Fibroblast of skin of left quadriceps (primary cell): Measurements from ENCODE around the gene HIC1.

Source experiments
- DNase-seq, 2 experiments: peaks; one replicate each; pipeline ENCODE4 v3.0.0-alpha.2; 2013; ENCODE audit warnings: low read depth in 2 of 2

The HIC1 gene

DNA sequence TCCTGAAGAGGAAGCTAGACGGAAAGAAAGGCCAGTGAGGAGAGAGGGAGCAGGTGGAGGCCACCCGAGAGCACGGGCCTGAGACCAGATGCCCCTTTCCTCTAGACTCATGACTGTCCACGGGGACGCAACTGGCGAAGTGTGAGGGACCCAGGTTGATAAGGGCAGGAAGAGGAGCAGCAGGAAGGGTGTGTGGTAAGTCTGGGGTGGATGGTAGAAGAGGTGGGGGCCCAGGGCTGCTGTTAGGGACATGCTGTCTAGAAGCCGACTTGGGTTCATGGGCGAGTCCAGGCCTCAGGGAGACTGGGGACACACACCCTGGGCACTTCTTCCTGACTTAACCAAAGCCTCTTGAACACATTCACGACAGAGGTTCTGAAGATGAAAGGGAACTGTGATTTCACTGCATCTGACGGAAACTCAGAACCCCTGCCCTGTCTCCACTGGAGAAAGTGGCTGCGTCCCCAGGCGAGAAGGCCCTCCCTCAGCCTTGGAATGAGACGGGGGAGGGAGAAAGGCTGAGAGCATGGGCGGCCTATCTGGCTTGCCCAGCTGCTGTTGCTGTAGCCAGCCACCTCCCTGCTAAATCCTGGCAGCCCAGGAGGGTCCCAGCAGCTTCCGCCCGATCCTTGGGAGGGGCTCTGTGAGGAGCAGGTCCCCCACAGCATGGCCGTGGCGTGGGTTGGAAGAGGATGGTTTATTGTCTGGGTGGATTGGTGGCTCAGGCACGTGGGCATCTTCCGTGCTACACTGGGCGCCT is 6.0 kb downstream of the HIC1 start:
- DNase-seq, result no peak

DNA sequence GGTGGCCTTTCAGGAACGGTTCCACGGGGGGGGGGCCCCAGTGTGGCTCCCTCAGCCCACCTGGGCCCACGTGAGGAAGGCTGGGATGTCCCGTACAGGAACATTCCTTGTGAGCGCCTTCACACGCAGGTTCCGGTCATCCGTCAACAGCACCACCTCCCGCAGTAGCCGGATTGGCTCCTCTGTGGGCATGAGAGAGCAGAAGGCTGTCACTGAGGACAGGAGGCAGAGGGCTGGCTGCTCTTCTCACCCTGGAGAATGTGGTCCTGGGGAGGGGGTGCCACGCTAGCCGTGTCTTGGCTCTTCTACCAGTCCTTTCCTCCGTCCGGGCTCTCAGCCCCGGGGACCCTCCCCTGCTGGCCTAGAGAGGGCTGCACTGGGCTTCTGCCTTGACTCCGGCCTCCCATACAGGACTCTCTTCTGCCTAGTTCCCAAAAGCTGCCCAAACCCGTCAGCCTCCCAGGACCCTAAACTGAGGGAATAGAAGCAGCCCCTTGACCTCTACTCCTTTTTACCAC is 6.6 kb downstream of the HIC1 start:
- DNase-seq, result no peak

DNA sequence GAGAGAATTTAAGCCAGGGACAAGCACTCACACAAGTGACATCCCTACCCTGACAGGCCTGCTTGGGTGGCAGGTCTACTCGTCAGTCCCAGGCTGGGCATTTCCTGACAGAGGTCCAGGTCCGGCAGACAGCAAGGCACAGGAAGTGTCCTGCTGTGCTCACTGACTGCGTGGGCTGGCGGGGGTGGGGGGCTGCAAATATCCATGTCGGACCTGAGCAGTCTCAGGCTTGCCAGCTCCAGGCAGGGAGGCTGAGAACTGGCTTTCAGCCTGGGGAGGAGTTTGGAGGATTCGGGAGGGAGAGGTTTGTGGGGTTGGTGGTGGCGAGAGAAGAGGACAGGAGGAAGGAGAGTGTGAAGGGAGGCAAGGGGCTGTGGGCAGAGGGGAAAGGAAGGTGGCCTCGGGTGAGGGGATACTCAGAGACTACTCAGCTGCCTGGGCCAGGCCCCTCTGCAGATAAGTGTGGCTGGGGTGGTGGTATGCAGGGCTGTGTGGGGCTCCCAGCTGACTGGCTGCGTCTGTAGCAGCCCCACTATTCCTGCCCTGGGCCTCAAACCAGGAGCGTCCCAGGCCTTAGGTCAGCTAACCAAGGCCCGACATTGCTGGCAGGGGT is 7.8 kb downstream of the HIC1 start:
- DNase-seq, result no peak

DNA sequence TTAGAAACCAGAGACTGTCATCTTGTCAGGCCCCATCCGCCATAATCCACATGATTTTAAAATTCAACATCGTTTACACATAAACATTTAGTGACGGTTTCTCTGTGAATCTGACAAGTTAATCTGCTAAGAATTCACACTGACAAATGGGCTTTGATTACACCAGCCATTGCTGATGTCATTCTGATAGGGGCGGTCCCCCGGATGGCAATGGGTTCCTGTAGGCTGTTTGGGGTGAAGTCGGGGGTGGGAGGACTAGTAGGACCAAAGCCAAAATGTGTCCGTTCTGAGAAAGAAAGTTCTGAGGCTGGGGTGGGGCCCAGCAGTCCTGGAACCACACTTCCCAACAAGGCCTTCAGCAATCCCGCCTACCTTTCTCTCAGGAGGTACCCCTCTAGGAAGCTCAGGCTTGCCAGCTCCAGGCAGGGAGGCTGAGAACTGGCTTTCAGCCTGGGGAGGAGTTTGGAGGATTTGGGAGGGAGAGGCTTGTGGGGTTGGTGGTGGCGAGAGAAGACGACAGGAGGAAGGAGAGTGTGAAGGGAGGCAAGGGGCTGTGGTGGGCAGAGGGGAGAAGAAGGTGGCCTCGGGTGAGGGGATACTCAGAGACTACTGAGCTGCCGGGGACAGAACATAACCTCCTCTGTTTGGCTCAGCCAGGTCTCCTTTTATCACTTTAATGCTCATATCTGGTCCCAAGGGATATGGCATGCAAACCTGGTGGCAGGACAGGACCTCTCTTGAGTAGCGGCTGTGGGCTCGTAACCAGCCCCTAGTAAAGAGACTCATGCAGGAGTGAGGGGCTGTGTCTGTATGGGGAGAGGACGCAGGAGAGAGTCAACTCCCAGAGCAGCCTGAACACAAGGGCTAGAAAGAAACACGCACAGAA is 8.6 kb downstream of the HIC1 start:
- peak in 1 of 2 experiments; percentile 69 for DNase-seq

DNA sequence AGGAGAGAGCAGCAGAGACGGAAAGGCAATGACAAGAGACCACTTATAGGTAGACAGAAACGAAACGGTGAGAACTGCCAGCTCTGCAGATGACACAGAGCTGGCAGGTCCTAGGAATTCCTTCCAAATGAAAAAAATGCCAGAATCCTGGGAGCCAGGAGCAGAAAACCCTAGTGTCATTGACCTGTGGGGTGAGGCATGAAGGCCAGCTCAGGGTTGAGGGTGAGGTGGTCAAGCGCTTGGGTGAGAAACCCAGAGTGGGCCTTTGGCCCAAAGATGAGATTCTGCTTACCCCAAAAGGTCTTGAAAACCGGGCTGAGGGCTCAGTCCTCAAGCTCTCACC is 9.2 kb downstream of the HIC1 start:
- DNase-seq, result no peak

DNA sequence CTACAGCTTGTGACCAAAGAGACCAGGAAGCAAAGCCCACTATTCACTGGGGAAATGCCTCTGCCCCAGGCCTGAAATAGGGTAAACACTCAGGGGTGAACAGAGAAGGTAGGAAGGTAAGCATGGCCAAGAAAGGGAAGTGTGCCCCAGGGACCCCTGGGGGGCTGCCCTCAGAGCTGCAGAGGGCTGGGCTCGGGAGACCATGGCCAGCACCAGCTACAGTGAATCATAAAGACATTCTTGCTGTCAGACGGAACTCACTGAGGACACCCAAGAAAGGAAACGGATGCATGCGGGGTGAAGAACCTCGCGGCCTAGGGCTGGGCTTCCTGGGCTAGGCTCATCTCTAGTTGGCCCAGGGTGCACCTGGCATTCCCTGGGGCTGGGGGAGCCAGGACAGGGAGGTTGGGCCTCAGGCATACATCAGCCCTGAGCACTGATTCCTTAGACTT is 9.6 kb downstream of the HIC1 start:
- DNase-seq, result no peak

DNA sequence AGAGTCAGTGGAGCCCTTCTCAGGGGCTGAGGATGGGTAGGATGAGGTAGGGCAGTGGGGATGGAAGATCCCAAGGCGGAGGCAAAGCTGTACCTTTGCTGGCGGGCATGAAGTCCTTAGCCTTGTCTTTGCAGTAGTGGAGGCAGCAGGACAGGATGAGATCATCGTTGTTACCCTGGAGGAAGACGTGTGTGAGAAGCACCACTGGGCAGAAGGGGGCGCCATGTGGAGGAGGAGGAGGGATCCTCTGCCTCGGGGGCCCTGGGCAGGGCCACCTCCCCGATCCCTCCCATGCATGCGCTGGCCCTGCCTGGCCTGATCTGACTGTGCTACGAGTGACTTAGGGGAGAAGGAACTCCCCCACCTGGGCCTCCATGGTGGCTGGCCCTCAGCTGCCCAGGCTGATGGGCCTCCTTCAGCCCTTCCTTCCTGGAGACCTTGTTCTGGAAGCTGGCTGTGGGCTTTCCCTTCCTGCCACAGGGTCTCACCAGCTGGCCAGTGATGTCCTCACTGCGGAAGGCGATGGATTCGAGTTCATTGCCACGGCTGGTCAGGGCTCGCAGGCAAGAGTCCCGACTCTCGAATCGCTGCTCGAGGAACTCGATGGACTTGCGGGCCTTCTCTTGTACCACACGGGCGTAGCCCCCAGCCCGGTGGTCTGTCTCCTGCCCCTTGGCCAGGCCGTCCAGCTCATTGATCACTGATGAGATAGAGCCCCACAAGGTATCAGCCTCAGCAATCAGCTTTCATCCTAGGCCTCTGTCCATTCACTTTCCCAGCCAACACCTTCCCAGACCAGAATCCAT is 10.3 kb downstream of the HIC1 start:
- no peak for DNase-seq

DNA sequence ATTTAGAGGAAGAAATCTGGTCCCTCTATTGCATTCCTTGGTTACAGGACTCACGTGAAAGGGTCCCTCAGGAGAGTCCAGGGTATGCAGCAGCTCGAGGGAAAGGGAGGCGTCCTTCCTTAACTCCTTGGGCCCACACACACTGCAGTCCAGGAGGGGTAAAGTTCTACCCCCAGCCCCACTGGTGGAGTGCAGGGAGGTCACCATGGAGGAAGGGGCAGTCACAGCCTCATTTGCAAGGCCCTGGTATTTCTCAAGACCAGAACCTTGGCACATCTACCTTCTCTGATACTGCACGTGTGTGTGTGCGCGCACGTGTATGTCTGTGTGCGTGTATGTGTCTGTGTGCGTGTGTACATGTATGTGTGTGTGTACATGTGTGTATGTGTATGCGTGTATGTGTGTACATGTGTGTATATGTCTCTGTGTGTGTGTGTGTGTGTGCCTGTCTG is 11.1 kb downstream of the HIC1 start:
- no peak for DNase-seq

DNA sequence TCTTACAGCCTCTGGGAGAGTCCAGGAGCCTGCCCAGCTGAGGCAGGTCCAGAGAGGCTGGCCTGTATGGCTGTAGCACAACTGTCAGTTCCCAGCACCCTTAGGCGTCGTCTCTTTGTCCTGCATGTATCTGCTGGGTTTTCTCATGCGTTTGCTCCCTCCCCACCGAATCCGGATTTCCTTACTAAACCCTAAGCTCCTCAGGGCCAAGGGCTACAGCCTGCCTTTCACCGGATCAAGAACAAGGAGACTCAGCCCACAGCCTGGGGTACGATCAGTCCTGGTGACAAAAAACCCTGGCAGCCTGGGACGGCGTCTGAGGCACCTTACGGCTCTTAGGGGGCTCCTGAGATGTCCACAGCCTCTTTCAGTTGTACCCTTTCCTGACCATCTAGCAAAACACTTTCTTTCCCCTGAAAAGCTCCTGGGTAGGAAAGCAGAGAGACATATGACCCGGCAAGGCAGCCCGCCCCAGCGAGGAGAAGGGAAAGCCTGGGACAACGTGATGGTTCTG is 12.2 kb downstream of the HIC1 start:
- DNase-seq, result no peak

DNA sequence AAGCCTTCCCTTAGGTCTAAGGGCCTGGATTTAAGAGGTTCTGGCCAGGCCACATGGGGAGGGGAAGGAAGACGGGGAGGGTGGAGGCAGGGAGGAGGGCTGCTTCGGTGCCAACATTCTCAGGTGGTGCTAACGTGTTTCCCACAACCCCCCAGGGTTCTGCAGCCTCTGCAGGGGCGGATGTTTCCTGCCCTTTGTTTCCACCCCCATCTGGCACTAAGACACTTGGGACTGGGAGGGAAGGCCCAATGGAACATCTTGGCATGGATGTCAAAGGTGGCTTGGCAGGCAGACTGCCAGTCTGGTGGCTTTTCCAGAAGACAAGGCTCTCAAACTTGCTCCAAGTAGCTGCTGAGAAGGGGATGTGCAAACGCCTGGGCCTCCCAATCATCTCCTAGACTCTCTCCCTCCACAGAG is 12.7 kb downstream of the HIC1 start:
- DNase-seq, result no peak

DNA sequence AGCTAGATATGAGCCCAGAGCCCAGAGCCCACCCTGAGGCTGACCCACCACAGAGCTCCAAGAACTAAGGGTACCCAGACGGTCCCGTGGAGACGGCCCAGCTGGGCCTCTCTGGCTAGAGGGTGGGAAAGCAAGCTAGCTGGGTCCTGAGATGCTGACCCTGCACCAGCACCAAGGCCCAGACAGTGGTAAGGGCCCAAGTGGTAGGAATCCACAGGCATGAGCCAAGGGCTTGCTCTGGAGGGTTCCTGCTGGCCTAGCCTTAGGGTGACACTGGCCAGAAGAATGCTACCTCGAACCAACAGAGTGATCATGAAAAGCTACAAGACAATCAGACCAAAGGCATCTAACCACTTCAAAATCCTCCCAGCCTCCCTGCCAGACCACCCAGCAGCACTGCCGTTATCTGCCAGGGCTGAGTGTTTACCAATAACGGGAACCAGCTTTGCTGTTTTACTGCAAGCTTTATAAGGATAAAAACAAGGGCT is 13.2 kb downstream of the HIC1 start:
- peak; percentile 67 to 68 for DNase-seq

DNA sequence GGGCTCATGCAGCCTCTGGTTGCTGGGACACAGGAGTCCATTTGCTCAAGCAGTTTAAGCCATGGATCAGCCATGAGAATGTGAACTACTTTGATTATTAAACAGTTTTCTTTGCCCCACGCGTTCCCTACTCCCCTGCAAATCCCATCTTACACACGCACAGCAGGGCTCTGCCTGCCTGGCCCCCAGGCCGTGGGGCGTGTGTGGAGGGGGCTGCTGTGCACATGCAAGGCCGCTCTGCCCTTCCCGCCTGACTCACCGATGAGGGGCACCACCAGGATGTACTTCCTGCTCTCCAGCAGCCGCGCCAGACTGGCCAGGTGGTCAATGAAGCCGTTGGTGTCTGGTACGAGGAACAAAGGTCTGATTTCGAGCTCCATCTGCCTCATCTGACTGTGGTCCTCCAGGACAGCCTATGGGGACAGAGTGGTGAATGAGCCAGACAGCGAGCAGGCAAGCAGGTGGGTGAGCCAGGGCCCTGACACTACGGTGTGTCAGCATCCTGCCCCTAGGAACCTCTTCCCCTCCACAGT is 13.7 kb downstream of the HIC1 start:
- DNase-seq, result no peak

DNA sequence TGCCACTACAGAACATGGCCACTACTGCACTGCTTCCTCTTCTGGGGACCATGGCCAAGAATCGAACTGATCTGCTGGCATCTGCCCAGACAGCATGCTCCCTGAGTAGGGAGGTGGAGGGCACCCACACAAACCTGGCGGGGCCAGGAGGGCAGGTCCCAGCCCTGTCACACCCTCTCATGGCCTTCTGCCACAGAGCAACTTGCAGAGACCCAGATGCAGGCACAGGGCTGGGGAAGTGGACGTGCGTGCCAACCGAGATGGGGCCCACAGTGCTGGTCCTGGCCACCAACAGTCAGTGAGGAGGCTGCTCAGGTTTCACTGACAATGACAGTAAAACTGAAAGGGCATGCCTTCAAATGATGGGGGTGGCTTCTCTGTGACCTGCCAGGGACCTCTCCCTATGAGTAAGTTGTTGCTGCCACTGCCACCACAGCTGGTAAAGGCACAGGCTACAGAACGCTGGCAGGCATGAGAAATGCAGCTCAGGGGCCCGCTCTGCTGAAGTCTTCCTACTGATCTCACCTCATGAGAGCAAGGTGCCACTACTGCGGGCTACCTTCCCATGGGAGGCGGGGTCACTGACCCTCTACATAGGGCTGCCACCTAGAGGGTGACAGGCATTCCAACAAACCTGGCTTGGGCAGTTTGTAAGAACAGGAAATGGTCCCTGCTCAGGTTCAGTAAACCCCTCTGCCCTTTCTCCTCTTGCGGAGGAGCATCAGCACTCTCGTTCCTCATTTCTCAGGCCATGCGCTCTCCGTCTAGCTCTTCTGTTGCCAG is 15.5 kb downstream of the HIC1 start:
- no peak for DNase-seq

DNA sequence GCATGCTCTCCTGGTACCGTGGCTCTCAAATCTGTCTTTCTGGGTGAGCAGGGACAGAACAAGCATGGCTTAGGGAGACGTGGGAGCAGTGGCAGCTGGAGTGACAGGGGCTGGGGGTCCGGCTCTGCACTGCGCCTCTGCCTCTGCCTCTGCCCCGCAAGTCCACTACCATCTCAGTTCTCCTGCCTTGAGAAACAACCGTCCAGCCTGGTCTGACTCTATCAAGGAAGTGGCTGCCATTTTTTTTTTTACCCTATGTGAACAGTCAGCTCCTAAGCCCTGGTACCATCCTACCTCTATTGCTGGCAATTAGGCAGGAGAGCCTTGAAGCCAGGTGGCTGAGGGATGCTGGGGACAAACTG is 16.1 kb downstream of the HIC1 start:
- DNase-seq, result no peak

DNA sequence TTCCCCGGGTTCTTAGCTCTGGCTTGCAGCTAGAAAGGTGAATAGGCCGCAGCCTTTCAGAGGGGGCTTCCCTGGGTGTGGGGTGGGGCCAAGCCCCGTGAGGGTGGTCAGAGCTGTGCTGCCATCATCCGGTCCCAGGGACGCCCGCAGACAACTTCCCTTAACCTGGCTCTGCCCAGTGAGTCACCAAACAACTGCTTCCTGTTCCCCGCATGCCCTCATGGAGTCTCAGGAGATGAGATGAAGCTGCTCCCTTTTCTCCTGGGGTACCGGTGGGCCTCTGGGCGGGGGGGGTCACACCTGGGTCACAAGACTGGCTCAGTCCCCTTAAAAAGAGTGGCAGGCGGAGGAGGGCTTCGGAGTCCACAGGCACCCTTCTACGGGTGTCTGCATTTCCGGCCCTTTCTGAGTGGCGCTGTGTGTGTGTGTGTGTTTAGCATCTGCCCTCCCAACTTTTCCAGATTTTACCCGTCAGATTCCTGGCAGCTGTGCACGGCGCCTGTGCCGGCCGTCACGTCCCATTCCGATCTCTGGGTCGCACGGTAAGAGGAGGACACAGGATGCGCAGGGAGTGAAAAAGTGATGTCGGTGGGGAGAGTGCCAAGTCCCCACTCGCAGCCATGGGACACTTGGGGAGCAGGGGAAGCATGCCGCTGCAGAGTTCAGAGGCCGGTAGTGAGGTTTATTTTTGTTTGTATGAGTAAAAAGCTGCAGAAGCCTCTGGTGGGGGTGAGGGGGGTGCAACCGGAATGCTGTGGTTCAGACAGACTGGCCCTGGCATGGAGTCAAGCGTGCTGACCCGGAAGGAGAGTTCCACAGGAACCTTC is 16.8 kb downstream of the HIC1 start:
- no peak for DNase-seq

DNA sequence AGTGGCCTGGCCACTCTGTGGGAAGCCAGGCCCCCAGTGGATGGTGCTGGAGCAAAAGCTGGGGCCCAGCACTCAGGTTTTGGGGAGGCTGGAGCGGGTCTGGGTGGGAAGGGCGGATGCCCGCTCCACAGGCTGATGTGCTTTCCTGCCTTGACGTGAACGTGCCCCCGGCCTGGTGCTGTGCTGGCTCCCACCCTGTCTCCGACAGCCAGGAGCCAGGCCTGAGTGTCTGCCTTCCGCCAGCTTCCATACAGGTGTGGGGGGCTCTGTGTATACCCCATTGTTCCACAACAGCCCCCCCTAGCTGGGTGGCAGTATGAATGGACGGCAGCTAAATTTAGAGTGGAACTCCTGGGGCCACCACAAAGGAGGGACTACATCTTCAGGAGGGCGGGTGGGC is 20.0 kb downstream of the HIC1 start:
- no peak for DNase-seq

DNA sequence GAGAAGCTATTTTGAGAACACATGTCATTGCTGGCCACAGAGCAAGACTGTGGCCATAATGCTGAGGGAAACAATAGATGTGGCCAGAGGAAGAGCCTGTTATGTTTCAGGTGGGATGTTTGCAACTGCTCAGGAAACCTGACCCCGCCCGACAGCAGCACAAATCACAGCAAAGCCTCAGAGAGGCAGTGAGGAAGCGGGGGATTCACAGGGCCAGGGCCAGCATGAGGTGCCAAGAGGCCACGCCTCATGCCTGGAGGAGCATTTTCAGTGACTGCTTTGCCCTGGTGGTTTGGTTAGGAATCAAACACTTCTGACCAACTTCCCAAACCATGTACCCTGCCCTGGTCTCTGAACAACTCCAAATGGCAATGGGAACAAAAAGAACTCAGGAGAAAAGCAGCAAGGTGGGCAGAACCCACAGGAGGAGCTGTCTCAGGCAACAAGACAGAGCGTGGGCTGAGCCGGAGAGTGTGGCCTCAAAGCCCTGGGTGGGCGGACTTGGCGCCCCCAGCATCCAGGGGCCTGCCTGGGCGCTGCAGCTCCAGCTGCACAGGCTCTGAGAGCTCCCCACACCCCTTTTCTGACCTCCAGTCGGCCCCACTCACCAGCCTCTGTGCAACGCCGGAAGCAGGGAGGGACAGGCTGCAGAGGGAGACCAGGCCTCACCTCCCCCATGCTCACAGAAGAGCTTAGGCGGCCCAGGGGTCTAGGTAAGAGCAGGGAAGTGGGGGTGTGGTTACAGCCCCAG is 20.6 kb downstream of the HIC1 start:
- DNase-seq, result no peak
